Stimulated activated CD8-positive, alpha-beta memory T cell treated with anti-CD3 and anti-CD28 coated beads, Interleukin-4, amount 100 ng/mL, for 24 hours (primary cell): ENCODE measurements around the gene TATDN2.
"Not testable (repeated sequence)": the region's sequence is repeated elsewhere in the genome, so short reads cannot be mapped to it uniquely, and the experiment has no call there.

Source experiments
- DNase-seq: peaks from one replicate; pipeline ENCODE4 v3.0.0-alpha.2; 2020; ENCODE audit warnings: low read depth

TATDN2 gene

DNA sequence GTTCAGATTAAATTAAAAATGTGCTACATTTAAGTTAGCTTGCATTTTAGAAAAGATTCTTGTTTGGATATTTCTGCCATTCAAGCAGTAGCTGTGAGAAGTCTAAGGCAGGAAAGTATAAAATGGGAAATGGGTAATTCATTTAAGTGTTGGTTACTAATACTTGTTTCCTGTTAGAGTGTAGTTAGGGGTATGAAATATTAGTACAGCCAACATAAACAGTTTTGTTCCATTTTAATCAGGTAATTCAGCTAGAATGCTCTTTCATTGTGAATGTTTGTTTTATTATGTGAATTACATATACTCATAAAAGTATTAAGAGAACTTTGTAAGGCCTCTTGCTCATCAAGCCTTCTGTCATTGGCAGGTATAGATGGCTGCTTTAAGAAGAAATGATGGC, 19.9 kb downstream of the TATDN2 start:
- DNase-seq, result no peak

DNA sequence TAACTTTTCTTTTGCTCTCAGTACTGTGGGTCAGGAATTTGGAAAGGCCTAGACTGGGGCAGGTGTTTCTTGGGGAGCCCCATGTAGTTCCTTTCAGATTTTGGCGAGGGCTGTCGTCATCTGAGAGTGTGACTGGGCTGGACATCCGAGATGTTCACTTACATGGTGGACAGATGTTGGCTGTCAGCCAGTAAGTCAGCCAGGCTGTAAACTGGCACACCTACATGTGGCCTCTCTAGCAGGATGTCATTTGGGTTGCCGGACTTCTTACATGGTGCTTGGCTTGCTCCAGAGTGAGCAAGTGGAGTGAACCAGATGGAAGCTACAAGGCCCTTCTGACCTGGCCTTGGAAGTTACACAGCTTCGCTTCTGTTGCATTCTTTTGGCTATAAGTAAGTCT, 20.7 kb downstream of the TATDN2 start:
- no peak for DNase-seq

DNA sequence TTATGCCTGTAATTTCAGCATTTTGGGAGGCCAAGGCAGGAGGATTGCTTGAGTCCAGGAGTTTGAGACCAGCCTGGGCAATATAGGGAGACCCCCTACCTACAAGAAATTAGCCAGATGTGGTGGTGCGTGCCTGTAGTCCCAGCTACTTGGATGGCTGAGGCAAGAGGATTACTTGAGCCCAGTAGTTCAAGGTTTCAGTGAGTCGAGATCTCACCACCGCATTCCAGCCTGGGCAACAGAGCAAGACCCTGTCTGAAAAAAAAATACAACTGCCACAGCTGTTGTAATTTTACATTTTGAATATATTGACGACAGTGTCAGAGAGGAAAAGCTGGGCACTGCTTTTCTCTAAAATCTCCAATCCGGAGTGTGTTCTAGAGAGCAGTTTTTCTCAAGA, 21.2 kb downstream of the TATDN2 start:
- no peak for DNase-seq

DNA sequence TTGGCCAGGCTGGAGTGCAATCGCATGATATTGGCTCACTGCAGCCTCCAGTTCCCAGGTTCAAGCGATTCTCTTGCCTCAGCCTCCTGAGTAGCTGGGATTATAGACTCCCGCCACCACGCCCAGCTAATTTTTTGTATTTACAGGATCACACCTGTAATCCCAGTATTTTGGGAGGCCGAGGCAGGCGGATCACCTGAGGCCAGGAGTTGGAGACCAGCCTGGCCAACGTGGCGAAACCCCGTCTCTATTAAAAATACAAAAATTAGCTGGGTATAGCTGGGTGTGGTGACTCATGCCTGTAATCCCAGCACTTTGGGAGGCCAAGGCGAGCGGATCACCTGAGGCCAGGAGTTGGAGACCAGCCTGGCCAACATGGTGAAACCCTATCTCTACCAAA, 24.2 kb downstream of the TATDN2 start:
- DNase-seq, result not testable (repeated sequence)

DNA sequence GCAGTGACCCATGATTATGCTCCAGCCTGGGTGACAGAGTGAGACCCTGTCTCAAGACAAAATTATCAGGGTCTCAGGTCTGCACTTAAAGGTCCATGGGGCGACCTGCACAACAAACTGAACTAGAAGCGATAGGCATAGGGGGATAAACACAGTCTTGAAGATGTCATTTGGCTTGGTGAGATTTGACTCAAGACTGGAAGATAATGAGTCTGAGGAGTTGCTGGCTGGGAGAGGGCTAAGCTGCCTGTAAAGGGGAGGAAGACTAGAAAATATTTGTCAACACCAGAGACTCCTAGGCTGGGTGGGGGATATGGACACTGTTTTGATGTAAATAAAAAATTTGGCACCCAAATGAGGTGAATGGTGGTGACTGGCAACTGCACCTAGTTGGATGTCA, 24.7 kb downstream of the TATDN2 start:
- no peak for DNase-seq

DNA sequence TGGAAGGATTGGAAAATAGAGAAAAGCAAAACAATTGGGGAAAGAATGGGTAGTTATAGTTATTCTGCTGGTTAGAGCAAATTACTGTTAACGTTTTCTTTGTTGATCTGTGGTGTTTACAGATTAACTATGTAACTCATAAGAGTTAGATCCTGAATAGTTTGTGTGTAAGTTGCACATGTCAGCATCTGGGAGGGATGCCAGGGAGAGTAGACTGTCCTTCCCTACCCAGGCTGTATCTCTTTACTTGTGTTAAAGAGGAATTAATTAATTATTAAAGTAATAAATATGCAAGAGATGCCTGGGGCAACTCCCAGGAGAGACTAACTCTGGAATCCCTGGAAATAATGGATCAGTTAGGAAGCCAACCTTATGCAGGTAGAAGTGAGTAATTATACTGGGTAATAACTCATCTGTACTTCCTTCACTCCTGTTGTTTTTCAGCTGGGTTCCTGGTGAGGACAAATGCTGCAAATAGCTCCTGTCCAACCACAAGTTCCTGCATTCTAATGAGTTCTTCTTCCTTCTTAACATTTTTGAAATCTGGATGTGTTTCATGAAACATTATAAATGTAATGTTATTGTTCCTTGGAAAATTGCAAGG, 25.5 kb downstream of the TATDN2 start:
- DNase-seq, result no peak

DNA sequence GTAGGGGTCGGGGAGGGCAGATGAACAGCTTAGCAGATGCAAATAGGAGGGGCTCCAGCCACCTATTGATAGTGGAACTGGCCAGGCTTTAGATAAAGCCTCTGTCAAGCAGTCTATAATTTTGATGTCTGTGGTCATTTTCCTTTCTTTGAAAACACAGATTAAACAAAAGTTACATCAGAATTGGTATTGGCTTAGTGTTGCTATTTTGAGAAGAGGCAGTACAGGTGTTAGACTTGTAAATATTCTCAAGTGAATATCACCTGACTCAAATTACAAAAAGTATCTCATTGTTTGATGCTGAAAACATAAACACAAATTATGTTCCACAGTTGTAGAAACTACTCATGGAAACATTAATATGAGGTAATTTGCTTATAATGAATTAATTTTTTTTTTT, 26.3 kb downstream of the TATDN2 start:
- DNase-seq, result no peak

DNA sequence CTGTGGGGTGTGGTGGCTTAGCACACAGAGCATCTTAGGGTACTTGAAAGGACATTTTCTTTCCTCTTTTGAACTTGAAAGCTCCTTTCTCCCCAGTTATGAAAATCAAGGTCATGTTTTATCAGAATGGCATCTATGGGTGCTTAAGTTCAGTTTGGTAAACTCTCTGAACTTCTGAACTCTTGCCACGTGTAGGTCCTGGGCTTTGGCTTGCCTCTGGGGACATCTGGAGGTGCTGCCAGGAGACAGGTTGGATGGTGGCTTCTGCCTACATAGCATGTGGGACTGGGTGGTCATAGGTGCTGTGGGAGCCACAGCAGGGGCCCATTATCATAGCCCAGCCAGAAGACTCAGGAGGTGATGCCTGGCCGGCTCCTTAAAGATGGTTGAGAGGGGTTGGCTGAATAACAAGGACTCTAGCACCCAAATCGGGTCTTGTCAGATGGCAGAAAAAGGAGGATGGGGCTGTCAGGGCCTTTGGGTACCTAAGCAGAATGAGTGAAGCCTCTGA, 28.9 kb downstream of the TATDN2 start:
- DNase-seq, result no peak

DNA sequence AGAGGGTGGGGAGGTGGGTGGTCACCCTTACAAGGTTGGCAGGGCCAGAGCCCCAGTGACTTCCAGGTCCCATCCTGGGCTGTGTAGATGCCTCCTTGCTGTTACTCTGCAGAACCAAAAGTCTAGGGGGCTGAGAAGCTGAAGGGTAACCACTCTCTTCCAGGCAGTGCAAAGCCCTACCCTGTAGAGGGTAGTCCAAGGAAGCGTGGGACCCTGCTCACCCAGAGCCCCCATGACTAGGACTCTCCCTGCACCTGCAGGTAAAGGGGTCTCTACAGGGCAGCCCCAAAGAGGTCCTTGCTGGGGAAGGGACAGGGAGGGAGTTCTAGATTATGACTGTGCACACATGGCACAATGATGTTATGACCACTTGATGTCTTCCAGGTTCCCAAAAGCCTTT, 30.2 kb downstream of the TATDN2 start:
- no peak for DNase-seq

DNA sequence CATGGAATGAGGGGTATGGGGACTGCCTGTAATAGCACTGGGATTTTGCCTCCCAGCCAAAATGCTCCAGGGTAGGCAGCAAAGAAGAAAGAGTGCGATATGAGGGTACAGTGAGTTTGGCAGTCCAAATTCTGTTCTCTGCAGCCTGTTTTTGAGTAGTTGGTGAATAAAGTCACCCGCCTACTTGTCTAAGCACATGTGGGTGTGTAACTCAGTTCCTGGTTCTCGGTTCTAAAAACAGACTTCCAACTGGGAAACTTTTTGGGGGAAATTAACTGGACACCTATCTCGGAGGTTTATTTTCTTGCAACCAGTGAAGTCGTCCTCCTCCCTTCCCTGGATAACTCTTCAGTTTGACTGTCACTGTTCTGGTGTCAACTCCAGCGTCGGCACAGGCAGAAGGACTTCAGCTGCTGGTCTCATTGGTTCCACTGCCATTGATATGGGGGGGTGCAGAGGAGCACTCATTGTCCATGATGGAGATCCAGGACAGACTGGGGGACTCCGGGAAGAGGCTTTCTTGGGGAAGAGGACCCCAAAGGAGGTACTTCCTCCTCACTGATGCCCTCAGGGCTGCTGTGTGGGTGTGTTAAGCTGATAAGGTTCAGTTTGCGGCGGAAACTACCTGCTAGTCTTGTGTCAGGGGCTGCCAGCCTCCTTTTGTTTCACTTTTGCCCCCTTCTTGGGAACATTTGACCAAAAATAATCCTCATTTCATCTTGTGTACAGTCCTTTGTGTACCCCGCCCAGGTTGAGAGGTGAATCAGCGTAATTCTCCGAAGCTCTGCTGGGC, 31.3 kb downstream of the TATDN2 start:
- DNase-seq, result no peak

DNA sequence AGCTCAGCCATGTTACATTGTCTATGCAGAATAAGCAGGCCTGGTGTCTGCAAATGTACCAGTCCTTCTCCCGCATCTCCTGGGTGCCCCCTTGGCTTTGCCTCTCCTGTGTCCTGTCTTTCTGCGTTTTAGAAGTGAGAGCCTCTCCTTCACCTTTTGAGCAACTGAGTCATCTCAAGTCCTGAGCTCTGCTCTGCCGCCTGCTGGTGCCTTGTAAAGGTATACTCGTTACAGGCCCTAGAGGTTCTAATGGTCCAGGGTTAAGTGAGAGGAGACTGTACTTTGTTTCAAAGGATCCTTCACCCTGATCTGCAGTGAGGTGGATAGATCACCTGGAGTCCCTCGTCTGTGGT, 31.9 kb downstream of the TATDN2 start:
- DNase-seq, result no peak

DNA sequence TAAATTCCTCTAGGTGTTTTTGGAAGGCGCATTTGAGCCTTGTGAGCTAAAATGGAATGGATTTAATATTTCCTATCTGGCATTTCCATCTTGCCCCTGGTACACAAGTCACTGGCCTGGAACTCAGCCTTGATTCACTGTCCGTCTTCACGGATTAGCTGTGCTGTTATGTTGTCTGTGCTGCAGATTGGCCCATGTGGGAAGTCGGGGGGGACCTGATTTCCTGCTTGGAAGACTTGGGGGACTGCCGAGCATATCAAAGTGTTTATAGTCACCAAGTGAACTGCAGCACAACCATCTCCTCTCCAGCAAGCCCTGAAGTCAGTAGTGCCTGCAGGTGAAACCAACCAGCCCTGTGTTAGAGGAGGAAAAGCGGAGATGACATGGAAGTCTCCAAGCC, 32.3 kb downstream of the TATDN2 start:
- no peak for DNase-seq

DNA sequence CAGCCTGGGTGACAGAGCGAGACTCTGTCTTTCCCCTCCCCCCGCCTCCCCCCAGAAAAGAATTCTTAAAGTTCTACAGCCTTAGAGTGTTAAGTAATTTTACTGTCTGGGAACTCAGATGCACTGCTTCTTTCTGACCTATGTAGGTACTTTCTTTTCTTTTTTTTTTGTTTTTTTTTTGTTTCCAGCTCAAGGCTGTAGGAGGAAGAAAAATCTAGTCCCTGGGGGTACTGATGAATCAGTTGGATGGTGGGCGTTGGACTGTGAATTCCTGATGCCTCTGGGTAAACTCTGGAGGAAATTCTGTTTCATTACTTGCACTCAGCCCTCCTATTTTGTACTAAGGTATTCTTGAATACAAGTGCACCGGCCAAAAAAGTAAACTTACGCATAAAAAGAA, 33.7 kb downstream of the TATDN2 start:
- no peak for DNase-seq

DNA sequence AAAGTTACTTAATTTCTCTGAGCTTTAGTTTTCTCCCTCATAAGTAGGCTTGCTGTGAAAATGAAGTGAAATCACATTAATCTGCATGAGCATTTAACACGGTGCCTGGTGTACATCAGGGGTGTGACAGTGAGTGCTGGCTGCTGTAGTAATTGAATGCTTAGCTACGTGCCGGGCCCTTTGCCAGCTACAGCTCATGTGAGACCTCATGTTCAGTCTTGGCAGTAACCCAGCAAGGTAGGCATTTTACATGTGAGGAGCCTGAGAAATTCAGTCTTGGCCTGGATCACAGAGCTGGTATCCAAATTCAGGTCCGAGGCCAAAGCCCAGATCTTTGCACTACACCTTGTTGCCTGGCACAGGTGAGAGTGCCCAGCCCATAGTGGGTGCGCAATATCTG, 35.4 kb downstream of the TATDN2 start:
- no peak for DNase-seq

DNA sequence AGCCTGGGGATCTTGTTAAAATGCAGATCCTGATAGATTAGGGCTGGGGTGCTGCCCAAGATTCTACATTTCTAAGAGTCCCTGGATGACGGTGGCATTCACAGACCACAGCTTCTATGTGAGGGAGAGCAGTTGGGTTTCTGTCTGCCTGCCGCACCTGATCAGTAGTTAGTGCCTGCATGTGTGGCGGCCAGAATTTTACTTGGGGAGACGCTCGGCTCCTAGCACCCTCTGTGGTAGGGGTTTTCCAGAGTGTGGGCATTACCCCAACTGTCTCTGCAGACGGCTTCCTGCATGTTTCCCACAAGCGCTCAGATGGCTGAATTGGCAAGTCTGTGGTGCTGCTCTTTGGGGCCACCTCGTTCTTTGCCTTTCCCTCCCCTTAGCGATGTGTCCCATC, 36.2 kb downstream of the TATDN2 start:
- DNase-seq, result no peak

DNA sequence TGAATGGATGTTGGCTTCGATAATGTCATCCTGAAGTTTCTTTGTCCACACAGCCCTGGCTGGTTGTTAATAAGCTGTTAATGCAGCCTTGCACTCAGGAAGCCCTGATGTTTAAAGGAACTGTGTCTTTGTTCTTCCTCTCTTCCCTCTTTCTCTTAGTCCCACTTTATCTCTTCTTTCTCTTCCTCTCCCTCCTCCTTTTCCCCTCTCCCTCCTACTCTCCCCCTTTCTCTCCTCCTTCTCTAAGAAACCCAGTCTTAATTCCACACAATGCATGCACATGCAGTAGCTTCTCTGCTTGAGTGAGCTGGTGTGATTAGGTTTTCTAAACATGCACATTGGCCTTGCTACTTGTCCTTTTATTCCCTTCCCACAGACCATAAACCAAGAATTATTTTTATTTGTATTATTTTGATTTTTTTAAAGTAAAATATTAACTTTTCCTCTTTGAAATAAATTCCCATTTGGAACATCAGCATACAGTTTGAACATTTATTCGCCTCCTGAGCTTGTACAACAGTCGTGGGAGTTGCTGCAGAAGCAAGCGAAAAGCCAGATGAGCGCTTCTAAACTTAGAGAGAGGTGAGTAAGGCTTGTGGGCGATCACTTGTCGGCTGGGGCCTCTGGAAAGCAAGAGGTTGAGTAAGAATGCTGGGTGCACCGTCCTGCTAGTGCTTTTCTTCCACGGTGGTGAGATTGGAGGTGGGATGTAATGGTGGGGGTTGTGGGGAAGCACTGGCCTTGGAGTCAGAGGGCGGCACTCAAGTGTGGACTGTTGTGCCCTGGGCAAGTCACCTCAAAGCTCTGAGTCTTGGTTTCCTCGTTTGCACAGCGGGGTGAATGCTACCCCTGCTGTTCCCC, 37.2 kb downstream of the TATDN2 start:
- no peak for DNase-seq

DNA sequence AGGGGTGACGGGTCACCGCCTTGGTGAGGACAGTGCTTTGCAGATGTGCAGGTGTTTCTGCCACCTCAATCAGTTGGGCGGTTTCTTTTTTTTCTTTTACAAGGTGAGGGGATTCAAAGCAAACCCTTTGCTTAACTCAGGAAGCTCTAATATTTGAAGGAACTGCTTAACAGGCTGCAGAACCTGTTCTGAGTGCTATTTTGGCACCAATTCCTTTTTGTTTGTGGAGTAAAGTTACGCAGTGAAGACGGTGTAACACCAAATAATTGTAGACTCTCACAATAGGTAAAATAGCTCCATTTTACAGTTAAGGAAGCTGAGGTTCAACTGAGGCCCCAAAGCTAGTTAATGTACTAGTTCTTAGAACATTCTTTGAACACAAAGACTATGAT, 37.9 kb downstream of the TATDN2 start:
- DNase-seq, result no peak

DNA sequence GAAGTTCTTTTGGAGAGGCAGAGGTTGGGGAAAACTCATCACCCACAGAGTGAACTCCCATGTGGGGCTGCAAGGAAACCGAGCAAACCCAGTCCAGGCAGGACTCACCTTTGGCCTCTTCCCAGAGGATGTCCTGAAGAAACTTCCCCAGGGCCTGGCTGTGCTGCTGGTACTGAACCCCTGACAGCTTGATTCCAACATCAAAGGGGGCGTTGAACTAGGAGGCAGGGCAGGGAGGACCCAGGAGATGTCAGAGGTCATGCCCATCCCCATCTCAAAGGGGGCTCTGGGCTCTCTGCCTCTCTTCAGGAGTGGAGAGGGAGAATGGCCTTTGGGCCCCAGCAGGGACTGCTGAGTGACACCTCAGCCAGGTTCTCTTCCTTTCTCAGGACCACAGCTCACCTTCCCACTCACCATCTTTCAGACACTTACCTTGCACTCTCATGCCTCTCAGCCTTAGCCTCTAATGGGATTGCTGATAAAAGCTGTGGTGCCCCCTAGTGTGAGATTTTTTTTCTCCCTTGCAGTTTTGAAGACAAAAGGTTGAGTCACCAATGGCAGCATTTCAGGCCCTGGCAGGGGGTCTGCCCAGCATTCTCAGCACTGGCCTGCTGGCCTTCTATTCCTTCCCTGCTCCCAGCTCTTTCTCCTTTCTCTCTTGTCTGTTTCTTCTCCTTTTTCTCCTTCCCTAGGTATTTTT, 38.5 kb downstream of the TATDN2 start:
- no peak for DNase-seq

DNA sequence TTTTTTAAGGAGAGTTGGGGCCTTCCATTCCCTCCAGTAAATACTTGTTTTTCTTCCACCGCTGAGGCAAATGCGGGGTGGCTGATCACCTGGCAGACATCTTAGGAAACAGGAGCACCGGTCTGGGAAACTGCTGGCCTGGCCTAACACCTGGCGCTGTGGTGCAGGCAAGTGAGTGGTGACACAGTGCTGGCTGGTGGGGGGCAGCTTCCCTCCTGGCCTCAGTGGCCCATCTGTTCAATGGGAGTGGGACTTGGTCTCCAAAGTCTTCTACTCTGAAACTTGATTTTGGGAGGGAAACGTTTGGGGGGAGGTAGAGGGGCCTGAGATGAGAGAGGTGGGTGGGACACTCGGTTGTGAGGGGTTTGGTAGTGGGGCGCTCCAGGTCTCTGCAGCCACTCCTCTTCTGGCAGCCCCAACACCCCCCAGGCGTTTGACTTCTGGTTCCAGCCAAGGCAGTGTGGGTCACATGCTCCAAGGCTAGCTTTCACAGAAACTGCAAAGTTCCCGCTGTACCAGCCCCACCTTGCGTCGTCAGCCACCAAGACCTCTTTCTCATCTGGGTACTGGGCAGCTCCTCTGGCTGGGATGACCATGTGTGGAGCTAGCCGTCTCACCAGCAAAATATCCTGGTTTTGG, 39.8 kb downstream of the TATDN2 start:
- DNase-seq, result no peak

DNA sequence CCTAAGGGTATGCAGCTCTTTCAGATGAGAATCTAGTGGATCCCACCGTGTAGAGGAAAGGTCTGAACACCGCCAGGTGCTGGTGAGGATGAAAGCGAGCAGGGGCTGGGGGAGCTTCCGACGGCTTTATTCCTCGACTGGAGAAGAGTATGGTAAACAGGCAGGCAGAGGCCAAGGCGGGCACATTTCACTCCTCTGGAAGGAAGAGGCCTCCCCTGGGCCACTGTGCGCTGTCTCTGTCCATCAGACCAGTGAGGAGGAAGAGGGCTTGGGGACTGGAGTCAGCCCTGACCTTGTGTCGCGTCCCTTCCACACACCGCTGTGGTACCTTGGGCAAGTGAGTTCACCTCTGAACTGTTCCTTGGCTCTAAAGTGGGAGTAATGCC, 40.3 kb downstream of the TATDN2 start:
- DNase-seq, result no peak

DNA sequence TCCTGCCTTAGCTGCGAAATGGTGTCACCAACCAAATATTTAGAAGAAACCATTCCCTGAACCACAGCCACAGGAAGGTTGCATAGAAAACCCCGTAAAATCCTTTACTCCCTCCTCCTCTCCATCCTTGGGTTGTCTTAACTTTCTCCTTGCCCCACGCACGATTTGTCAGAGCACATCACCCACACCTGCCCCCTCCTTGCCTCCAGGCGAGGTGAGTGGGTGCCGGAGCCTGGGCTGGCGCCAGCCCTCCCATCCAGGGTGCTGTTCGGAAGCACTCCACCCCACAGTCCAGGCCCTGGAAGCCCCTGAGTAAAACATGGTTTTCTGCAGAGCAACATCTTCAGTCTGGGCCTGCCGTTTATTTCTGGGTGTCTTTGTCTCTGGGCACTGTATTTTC, 40.8 kb downstream of the TATDN2 start:
- no peak for DNase-seq

DNA sequence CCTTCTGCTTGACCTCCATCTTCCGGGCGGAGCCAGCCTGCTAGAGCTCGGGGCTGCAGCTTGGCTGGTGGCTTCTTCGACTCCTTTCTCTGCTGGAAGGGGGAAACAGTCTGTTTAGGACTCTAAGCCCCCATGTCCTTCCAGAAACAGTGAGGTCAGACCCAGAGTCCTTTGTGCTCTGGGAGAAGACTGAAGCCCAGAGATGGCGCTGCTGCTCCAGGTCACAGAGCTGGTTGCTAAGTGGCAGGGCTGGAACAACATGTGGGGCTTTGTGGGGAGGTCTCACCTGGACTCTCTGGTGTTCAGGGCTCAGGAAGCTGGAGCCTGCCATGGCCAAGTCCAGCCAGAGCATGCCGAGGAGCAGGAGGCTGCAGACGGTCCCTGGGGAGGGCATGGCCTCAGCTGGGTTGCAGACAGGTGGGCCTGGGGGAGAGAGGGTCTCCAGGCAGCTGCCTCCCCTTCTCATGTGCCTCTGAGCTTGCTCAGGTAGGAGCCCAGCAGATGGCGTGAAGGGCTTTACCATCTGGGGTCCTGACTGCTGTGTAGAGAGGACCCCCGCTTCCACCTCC, 41.6 kb downstream of the TATDN2 start:
- DNase-seq, result no peak
